PC-9 (cell line): ENCODE data around the gene SIDT1. TPM values are rescaled to one million over a fixed set of nuclear protein-coding genes. Genes with fewer than 3 reads are reported as not detected.

Source experiments
- BruUV-seq: library from RNA; stranded (reverse); fragments of 400-500 nt; replicated peaks from 2 replicates; lab custom pipeline; 2021; lab: Mats Ljungman, UMichigan
- CTCF ChIA-PET: fragments of 300-600 bp; sonication (Branson Sonifier 250); formaldehyde crosslinking; loops from one replicate; lab custom pipeline; 2022; ENCODE audit warnings: antibody characterized with exemption; lab: Charles Lee
- POLR2A ChIA-PET: fragments of 300-600 bp; sonication (Branson Sonifier 250); formaldehyde crosslinking; loops from one replicate; lab custom pipeline; 2022; ENCODE audit warnings: antibody characterized with exemption; ENCODE audit not compliant: unreplicated experiment; lab: Charles Lee
- DNase-seq, 2 experiments: peaks; one replicate each; pipeline versions ENCODE4 v3.0.0 to v3.0.0-alpha.2; 2015 to 2022; ENCODE audit warnings: mixed read lengths in 1 of 2
- H2AFZ ChIP-seq: fragments of 200-600 bp; sonication (generic); 2 replicates; pipeline ENCODE4 v1.8.1; 2017; ENCODE audit warnings: antibody characterized with exemption
- H3F3A ChIP-seq: fragments of 200-600 bp; sonication (generic); 2 replicates; pipeline ENCODE4 v1.8.1; 2017; ENCODE audit warnings: antibody characterized with exemption, mild to moderate bottlenecking, low read depth; ENCODE audit not compliant: insufficient read depth
- H3K27ac ChIP-seq: fragments of 200-600 bp; sonication (generic); 2 replicates; pipeline ENCODE4 v1.6.1; 2016; ENCODE audit warnings: mixed run types
- H3K27me3 ChIP-seq: fragments of 200-600 bp; sonication (generic); 2 replicates; pipeline ENCODE4 v1.6.1; 2016; ENCODE audit warnings: low read depth, mixed run types; ENCODE audit not compliant: insufficient read depth
- H3K36me3 ChIP-seq: fragments of 200-600 bp; sonication (generic); 2 replicates; pipeline ENCODE4 v1.6.1; 2016; ENCODE audit warnings: low read depth, mixed run types
- H3K4me1 ChIP-seq: fragments of 200-600 bp; sonication (generic); replicated peaks from 2 replicates; pipeline ENCODE4 v1.6.1; 2016; ENCODE audit warnings: mixed run types; ENCODE audit not compliant: insufficient read depth
- H3K4me2 ChIP-seq: fragments of 200-600 bp; sonication (generic); 2 replicates; pipeline ENCODE4 v1.6.1; 2017; ENCODE audit warnings: mixed run types
- H3K4me3 ChIP-seq: fragments of 200-600 bp; sonication (generic); 2 replicates; pipeline ENCODE4 v1.6.1; 2016; ENCODE audit warnings: mixed run types
- H3K79me2 ChIP-seq: fragments of 200-600 bp; sonication (generic); 2 replicates; pipeline ENCODE4 v1.6.1; 2017; ENCODE audit warnings: low read depth, mixed run types
- H3K9me2 ChIP-seq: fragments of 200-600 bp; sonication (generic); 2 replicates; pipeline ENCODE4 v1.8.1; 2017; ENCODE audit warnings: mild to moderate bottlenecking; ENCODE audit not compliant: insufficient read depth
- H3K9me3 ChIP-seq: fragments of 200-600 bp; sonication (generic); 2 replicates; pipeline ENCODE4 v1.8.1; 2016; ENCODE audit warnings: low read depth; ENCODE audit not compliant: insufficient read depth
- H4K20me1 ChIP-seq: fragments of 200-600 bp; sonication (generic); 2 replicates; pipeline ENCODE4 v1.8.1; 2017; ENCODE audit not compliant: insufficient read depth
- EZH2 ChIP-seq: fragments of 200-600 bp; sonication (generic); IDR thresholded peaks from 2 replicates; pipeline ENCODE4 v1.8.0; 2017; ENCODE audit warnings: antibody characterized with exemption, low read depth
- intact Hi-C: fragments of 100-400 bp; cut with micrococcal nuclease; formaldehyde crosslinking; loops from one replicate; pipeline ENCODE4 v1.10.0; 2022; ENCODE audit not compliant: unreplicated experiment
- total RNA-seq: library from RNA; stranded (reverse); gene quantifications from 2 replicates; pipeline ENCODE4 v1.2.3, GENCODE V29; 2021
- TF ChIP-seq, protein P1 (sequence below): fragments of 200-600 bp; sonication (generic); conservative IDR thresholded peaks from 2 replicates; pipeline ENCODE4 v1.6.1; 2017; ENCODE audit warnings: mixed run types, antibody characterized with exemption, mild to moderate bottlenecking, moderate library complexity

Gene SIDT1
- total RNA-seq, 1 experiment from 2014 or later = 1.2 TPM

DNA sequence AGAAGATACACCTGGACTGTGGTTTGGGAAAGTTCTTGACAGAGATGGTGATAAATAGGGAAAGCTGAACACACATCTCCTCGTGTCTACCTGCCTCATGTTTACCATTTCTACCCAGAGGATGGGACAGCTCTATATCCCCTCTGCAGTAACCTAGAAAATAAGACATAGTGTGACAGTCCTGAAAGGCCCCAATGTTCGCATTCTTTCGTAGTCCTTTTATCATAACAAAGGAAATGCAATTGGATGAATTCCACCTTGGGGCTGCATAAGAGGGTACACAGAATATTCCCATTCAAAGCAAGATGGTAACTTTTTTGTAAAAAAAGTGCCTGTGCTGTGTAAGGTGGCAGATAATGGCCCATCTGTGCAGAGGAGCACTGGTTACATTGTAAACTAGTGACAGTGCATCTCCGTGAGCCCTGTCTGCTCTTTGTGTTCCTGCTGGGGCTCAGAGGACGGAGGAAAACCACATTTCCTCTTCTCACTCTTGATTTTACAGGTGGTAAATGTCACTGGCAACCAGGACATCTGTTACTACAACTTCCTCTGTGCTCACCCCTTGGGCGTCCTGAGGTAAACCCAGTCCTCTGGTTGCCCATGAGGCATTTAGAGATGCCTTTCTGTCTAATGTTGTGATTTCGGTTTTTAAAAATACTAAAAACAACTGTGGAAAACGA, 74.3 kb downstream of the SIDT1 start:
- H3F3A ChIP-seq = no peaks in the 10 kb centered on the region
- H3K4me2 ChIP-seq = no peak overlapping the region
- DNase-seq = no peak
- CTCF ChIA-PET = no interaction called here
- no peaks in the 10 kb centered on the region for H3K4me1 ChIP-seq
- H3K27me3 ChIP-seq = no peaks in the 10 kb centered on the region
- intact Hi-C loops = no loop called here
- no peak overlapping the region for H2AFZ ChIP-seq
- H3K79me2 ChIP-seq = no peaks in the 10 kb centered on the region
- H3K4me3 ChIP-seq = no peak overlapping the region
- H4K20me1 ChIP-seq = no peaks in the 10 kb centered on the region
- no peak overlapping the region for H3K27ac ChIP-seq
- no peaks in the 10 kb centered on the region for H3K36me3 ChIP-seq
- H3K9me3 ChIP-seq = no peaks in the 10 kb centered on the region
- peaks cover 5% of the 10 kb centered on the region; the same call in 1 of the 2 replicates for H3K9me2 ChIP-seq
- POLR2A ChIA-PET = no interaction called here
- TF ChIP-seq, protein P1, sequence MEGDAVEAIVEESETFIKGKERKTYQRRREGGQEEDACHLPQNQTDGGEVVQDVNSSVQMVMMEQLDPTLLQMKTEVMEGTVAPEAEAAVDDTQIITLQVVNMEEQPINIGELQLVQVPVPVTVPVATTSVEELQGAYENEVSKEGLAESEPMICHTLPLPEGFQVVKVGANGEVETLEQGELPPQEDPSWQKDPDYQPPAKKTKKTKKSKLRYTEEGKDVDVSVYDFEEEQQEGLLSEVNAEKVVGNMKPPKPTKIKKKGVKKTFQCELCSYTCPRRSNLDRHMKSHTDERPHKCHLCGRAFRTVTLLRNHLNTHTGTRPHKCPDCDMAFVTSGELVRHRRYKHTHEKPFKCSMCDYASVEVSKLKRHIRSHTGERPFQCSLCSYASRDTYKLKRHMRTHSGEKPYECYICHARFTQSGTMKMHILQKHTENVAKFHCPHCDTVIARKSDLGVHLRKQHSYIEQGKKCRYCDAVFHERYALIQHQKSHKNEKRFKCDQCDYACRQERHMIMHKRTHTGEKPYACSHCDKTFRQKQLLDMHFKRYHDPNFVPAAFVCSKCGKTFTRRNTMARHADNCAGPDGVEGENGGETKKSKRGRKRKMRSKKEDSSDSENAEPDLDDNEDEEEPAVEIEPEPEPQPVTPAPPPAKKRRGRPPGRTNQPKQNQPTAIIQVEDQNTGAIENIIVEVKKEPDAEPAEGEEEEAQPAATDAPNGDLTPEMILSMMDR = no peak
- no peak for TF ChIP-seq EZH2
- no TSS peak for BruUV-seq

DNA sequence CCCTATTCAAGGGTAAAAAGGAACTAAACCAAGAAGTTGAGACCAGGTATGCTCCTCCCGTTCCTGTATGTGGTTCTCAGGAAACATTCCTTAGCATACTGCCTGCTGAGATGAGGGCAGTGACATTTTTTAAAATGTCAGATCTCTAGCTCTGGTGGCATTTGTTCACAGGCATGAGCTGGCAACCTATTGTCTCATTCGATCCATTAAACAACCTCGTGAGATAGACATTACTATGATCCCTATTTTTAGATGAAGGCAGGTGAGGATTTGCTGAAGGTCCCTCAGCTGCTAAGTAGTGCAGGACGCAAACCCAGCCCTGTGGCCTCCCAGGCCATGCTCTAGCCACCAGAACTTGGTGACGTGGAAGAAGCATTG, 74.9 kb downstream of the SIDT1 start:
- Histone ChIP-seq H3K9me3 (no peaks in the 10 kb centered on the region), H3K4me3 (no peak overlapping the region), H3F3A (no peaks in the 10 kb centered on the region), H3K79me2 (no peaks in the 10 kb centered on the region), H3K27ac (no peak overlapping the region), H3K27me3 (no peaks in the 10 kb centered on the region), H3K4me2 (no peak overlapping the region), H3K9me2 (peaks cover 5% of the 10 kb centered on the region; the same call in 1 of the 2 replicates), H3K36me3 (no peaks in the 10 kb centered on the region), H3K4me1 (no peaks in the 10 kb centered on the region), H4K20me1 (no peaks in the 10 kb centered on the region), H2AFZ (no peak overlapping the region)
- ChIA-PET POLR2A (no interaction called here), CTCF (no interaction called here)
- no peak for TF ChIP-seq EZH2
- TF ChIP-seq, protein P1 = no peak
- no TSS peak for BruUV-seq
- DNase-seq = no peak
- intact Hi-C loops = no loop called here

DNA sequence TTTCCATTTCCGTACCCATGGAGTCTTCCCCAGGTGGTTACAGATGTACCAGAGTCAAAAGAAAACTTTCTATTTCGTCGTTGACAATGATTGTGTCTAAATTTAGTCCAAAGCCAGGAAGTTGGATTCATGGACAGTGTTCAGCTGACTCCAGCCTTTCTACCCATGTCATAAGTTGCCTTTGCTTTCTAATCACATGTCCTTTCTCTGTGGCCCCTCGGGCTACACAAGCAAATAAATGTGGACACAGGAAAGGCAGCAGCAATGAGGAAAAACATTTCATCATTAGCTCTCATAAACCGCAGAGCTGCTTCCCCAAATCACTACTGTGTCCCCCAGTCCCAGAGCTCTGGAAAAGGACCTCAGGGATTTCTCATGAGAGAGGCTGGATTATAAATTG, 82.0 kb downstream of the SIDT1 start:
- Histone ChIP-seq H4K20me1 (no peaks in the 10 kb centered on the region), H3K79me2 (no peaks in the 10 kb centered on the region), H3K9me2 (no peaks in the 10 kb centered on the region), H3K4me3 (no peak overlapping the region), H3K36me3 (no peaks in the 10 kb centered on the region), H3K9me3 (no peaks in the 10 kb centered on the region), H3K27me3 (no peaks in the 10 kb centered on the region), H3K27ac (no peak overlapping the region), H3F3A (no peaks in the 10 kb centered on the region), H2AFZ (peak overlapping the region; percentile 68; the same call in 1 of the 2 replicates), H3K4me1 (no peaks in the 10 kb centered on the region), H3K4me2 (no peak overlapping the region)
- intact Hi-C loops = no loop called here
- ChIA-PET POLR2A (no interaction called here), CTCF (no interaction called here)
- TF ChIP-seq, protein P1 = no peak
- no peak for TF ChIP-seq EZH2
- no peak for DNase-seq
- no TSS peak for BruUV-seq
